ENCODE data around the gene MYO1A. TPM values are rescaled to one million over a fixed set of nuclear protein-coding genes. Genes with fewer than 3 reads are reported as not detected.
"Not testable (repeated sequence)": the region's sequence is repeated elsewhere in the genome, so short reads cannot be mapped to it uniquely, and the experiment has no call there.

Gene MYO1A
- polyA plus RNA-seq, 1 donor from 2014 or later = not detected

- no peaks in the 10 kb centered on the region for H4K20me1 ChIP-seq (ENCODE audit: insufficient read depth)
- no peaks in the 10 kb centered on the region for H3K27me3 ChIP-seq (ENCODE audit: insufficient read depth, low read depth, low read length)
- no peak overlapping the region for H3K4me2 ChIP-seq (ENCODE audit: low read length)
- no peak overlapping the region for H3K27ac ChIP-seq (ENCODE audit: low read length)
- no peaks in the 10 kb centered on the region for H3F3A ChIP-seq (ENCODE audit: insufficient read depth, low read length, poor library complexity, severe bottlenecking)
- no peaks in the 10 kb centered on the region for H3K9me3 ChIP-seq (ENCODE audit: low read length)
- no peak overlapping the region for H3K9ac ChIP-seq (ENCODE audit: low read length)
- no peaks in the 10 kb centered on the region for H3K36me3 ChIP-seq (ENCODE audit: insufficient read depth, low read length)
- H2AFZ ChIP-seq (ENCODE audit: low read depth, low read length) = no peak overlapping the region
- H3K4me3 ChIP-seq (ENCODE audit: low read length) = no peak overlapping the region
- H3K79me2 ChIP-seq (replicated peaks; ENCODE audit: insufficient read depth, low read length) = no peaks in the 10 kb centered on the region
- TF ChIP-seq POLR2AphosphoS5 (IDR thresholded peaks at IDR 0.05) (no peak), EZH2 (IDR thresholded peaks at IDR 0.05; ENCODE audit: borderline replicate concordance, insufficient read depth, low read length, poor library complexity, severe bottlenecking) (no peak), SMC3 (conservative IDR thresholded peaks at IDR 0.05; ENCODE audit: poor library complexity) (no peak), MXI1 (conservative IDR thresholded peaks at IDR 0.05; ENCODE audit: poor library complexity, severe bottlenecking) (no peak)
- no peaks in the 10 kb centered on the region for H3K9me2 ChIP-seq (ENCODE audit: insufficient read depth, low read length)
Measured at GRCh38 chr12:56983386-56983785, 66.5 kb downstream of the MYO1A start.

- H3K9me2 ChIP-seq (ENCODE audit: insufficient read depth, low read length); H3K36me3 ChIP-seq (ENCODE audit: insufficient read depth, low read length); H4K20me1 ChIP-seq (ENCODE audit: insufficient read depth); H3K9me3 ChIP-seq (ENCODE audit: low read length); H2AFZ ChIP-seq (ENCODE audit: low read depth, low read length); H3K9ac ChIP-seq (ENCODE audit: low read length); H3K4me2 ChIP-seq (ENCODE audit: low read length); H3F3A ChIP-seq (ENCODE audit: insufficient read depth, low read length, poor library complexity, severe bottlenecking); H3K27ac ChIP-seq (ENCODE audit: low read length); H3K79me2 ChIP-seq (replicated peaks; ENCODE audit: insufficient read depth, low read length); H3K27me3 ChIP-seq (ENCODE audit: insufficient read depth, low read depth, low read length); H3K4me3 ChIP-seq (ENCODE audit: low read length): not testable (repeated sequence)
Measured at GRCh38 chr12:56982578-56983236, 67.2 kb downstream of the MYO1A start.

- Histone ChIP-seq H3K27me3 (ENCODE audit: insufficient read depth, low read depth, low read length) (no peaks in the 10 kb centered on the region), H3K4me3 (ENCODE audit: low read length) (no peak overlapping the region), H2AFZ (ENCODE audit: low read depth, low read length) (no peak overlapping the region), H3K9ac (ENCODE audit: low read length) (no peak overlapping the region), H3K36me3 (ENCODE audit: insufficient read depth, low read length) (no peaks in the 10 kb centered on the region), H3K9me2 (ENCODE audit: insufficient read depth, low read length) (no peaks in the 10 kb centered on the region), H3K79me2 (replicated peaks; ENCODE audit: insufficient read depth, low read length) (no peaks in the 10 kb centered on the region), H3K9me3 (ENCODE audit: low read length) (no peaks in the 10 kb centered on the region), H3F3A (ENCODE audit: insufficient read depth, low read length, poor library complexity, severe bottlenecking) (no peaks in the 10 kb centered on the region), H4K20me1 (ENCODE audit: insufficient read depth) (no peaks in the 10 kb centered on the region), H3K4me2 (ENCODE audit: low read length) (no peak overlapping the region), H3K27ac (ENCODE audit: low read length) (no peak overlapping the region)
- no peak for TF ChIP-seq SMC3 (conservative IDR thresholded peaks at IDR 0.05; ENCODE audit: poor library complexity)
- TF ChIP-seq CTCF (IDR thresholded peaks at IDR 0.05; ENCODE audit: poor library complexity, severe bottlenecking) = no peak
- no peak for TF ChIP-seq MXI1 (conservative IDR thresholded peaks at IDR 0.05; ENCODE audit: poor library complexity, severe bottlenecking)
- TF ChIP-seq REST (IDR thresholded peaks at IDR 0.05; ENCODE audit: borderline replicate concordance) = no peak
- TF ChIP-seq TAF1 (IDR thresholded peaks at IDR 0.05; ENCODE audit: low read depth) = no peak
- TF ChIP-seq RAD21 (conservative IDR thresholded peaks at IDR 0.05) = no peak
- no peak for TF ChIP-seq POLR2AphosphoS5 (IDR thresholded peaks at IDR 0.05)
- no peak for TF ChIP-seq EP300 (conservative IDR thresholded peaks at IDR 0.05; ENCODE audit: poor library complexity, severe bottlenecking)
- no peak for TF ChIP-seq EZH2 (IDR thresholded peaks at IDR 0.05; ENCODE audit: borderline replicate concordance, insufficient read depth, low read length, poor library complexity, severe bottlenecking)
Measured at GRCh38 chr12:56980941-56981530, 68.9 kb downstream of the MYO1A start.
